Trophoblast cell (in vitro differentiated cells and primary cell): ENCODE measurements around the gene IL16.
"Not testable (repeated sequence)": the region's sequence is repeated elsewhere in the genome, so short reads cannot be mapped to it uniquely, and the experiment has no call there.

Experiments used
- DNase-seq, 2 donors: peaks; one replicate each; pipeline ENCODE4 v3.0.0-alpha.2; 2016
- H2AFZ ChIP-seq: 2 replicates; pipeline ENCODE4 v1.6.1; 2013; ENCODE audit warnings: low read length, moderate library complexity, mild to moderate bottlenecking; ENCODE audit not compliant: insufficient read depth, poor library complexity
- H2AK5ac ChIP-seq: 2 replicates; pipeline ENCODE4 v1.6.1; 2013; ENCODE audit warnings: mild to moderate bottlenecking, low read length
- H2BK120ac ChIP-seq: 2 replicates; pipeline ENCODE4 v1.6.1; 2013; ENCODE audit warnings: low read length, mild to moderate bottlenecking, moderate library complexity; ENCODE audit not compliant: insufficient read depth, poor library complexity
- H2BK12ac ChIP-seq: 2 replicates; pipeline ENCODE4 v1.6.1; 2013; ENCODE audit warnings: mild to moderate bottlenecking, low read length, moderate library complexity
- H2BK5ac ChIP-seq: 2 replicates; pipeline ENCODE4 v1.6.1; 2013; ENCODE audit warnings: low read length, low read depth, moderate library complexity, mild to moderate bottlenecking; ENCODE audit not compliant: poor library complexity
- H3K14ac ChIP-seq: 2 replicates; pipeline ENCODE4 v1.6.1; 2013; ENCODE audit warnings: mild to moderate bottlenecking, low read length
- H3K18ac ChIP-seq: 2 replicates; pipeline ENCODE4 v1.6.1; 2013; ENCODE audit warnings: mild to moderate bottlenecking, low read length
- H3K23ac ChIP-seq: 2 replicates; pipeline ENCODE4 v1.6.1; 2013; ENCODE audit warnings: low read length
- H3K27ac ChIP-seq: 2 replicates; pipeline ENCODE4 v1.5.1; 2013; ENCODE audit warnings: low read depth, mild to moderate bottlenecking, inconsistent platforms, low read length, moderate library complexity
- H3K27me3 ChIP-seq: 2 replicates; pipeline ENCODE4 v1.6.1; 2013; ENCODE audit warnings: inconsistent platforms, mild to moderate bottlenecking, low read length, moderate library complexity; ENCODE audit not compliant: insufficient read depth
- H3K36me3 ChIP-seq, 2 experiments: 1 replicate in 1 of 2; 2 replicates in 1 of 2; pipeline ENCODE4 v1.6.1; 2013; ENCODE audit warnings: low read length in 2 of 2, mild to moderate bottlenecking in 2 of 2, moderate library complexity in 1 of 2; ENCODE audit not compliant: insufficient read depth in 2 of 2, control insufficient read depth in 1 of 2
- H3K4ac ChIP-seq: 2 replicates; pipeline ENCODE4 v1.6.1; 2013; ENCODE audit warnings: low read depth, mild to moderate bottlenecking, low read length, moderate library complexity
- H3K4me1 ChIP-seq, 2 experiments: 1 replicate in 1 of 2; 2 replicates in 1 of 2; pipeline ENCODE4 v1.6.1; 2013; ENCODE audit warnings: low read length in 2 of 2, mild to moderate bottlenecking in 2 of 2, moderate library complexity in 1 of 2; ENCODE audit not compliant: insufficient read depth in 2 of 2, control insufficient read depth in 1 of 2
- H3K4me2 ChIP-seq: 2 replicates; pipeline ENCODE4 v1.6.1; 2013; ENCODE audit warnings: inconsistent platforms, mild to moderate bottlenecking, low read length, moderate library complexity
- H3K4me3 ChIP-seq: 2 replicates; pipeline ENCODE4 v1.5.1; 2013; ENCODE audit warnings: mild to moderate bottlenecking, low read depth, low read length, inconsistent platforms
- H3K79me1 ChIP-seq: one replicate; pipeline ENCODE4 v1.6.1; 2013; ENCODE audit warnings: low read length
- H3K79me2 ChIP-seq: 2 replicates; pipeline ENCODE4 v1.6.1; 2013; ENCODE audit warnings: low read length, mild to moderate bottlenecking; ENCODE audit not compliant: control insufficient read depth, insufficient read depth, poor library complexity
- H3K9ac ChIP-seq: 2 replicates; pipeline ENCODE4 v1.6.1; 2013; ENCODE audit warnings: mild to moderate bottlenecking, low read length
- H3K9me3 ChIP-seq: 2 replicates; pipeline ENCODE4 v1.6.1; 2013; ENCODE audit warnings: low read depth, mild to moderate bottlenecking, control low read depth, inconsistent platforms, low read length; ENCODE audit not compliant: insufficient read depth
- H4K12ac ChIP-seq: 2 replicates; pipeline ENCODE4 v1.6.1; 2013; ENCODE audit warnings: low read depth, mild to moderate bottlenecking, low read length, moderate library complexity
- H4K8ac ChIP-seq: 2 replicates; pipeline ENCODE4 v1.6.1; 2013; ENCODE audit warnings: low read depth, mild to moderate bottlenecking, low read length, moderate library complexity
- H4K91ac ChIP-seq: one replicate; pipeline ENCODE4 v1.6.1; 2013; ENCODE audit warnings: low read depth, mild to moderate bottlenecking, low read length, moderate library complexity
- WGBS: extraction: QIAGEN DNeasy Blood & Tissue Kit; methylation state at CpG from one replicate; pipeline ENCODE4 v1.1.7; 2013; ENCODE audit warnings: missing lambda C conversion rate; ENCODE audit not compliant: insufficient read length, insufficient coverage; ENCODE audit errors: extremely low coverage; 5-methylcytosine and 5-hydroxymethylcytosine counted together

IL16 gene

GRCh38 chr15:81343371-81343770, 146.7 kb downstream of the IL16 start:
- no peak overlapping the region for H3K27ac ChIP-seq
- H4K12ac ChIP-seq, result no peak overlapping the region
- DNase-seq, result no peak
- no peak overlapping the region for H3K4me2 ChIP-seq
- H3K9ac ChIP-seq, result no peak overlapping the region
- H3K79me2 ChIP-seq, result no peaks in the 10 kb centered on the region
- no peak overlapping the region for H2AFZ ChIP-seq
- H3K4me1 ChIP-seq, result peaks cover 0 to 2% of the 10 kb centered on the region in 2 experiments
- H3K79me1 ChIP-seq, result no peaks in the 10 kb centered on the region
- no peaks in the 10 kb centered on the region for H3K36me3 ChIP-seq
- no peak overlapping the region for H3K23ac ChIP-seq
- H3K27me3 ChIP-seq, result no peaks in the 10 kb centered on the region
- H2BK5ac ChIP-seq, result no peak overlapping the region
- no peak overlapping the region for H3K4me3 ChIP-seq
- H4K8ac ChIP-seq, result no peak overlapping the region
- H2AK5ac ChIP-seq, result no peak overlapping the region
- WGBS, result no CpG with 5 or more reads among the region's 4 CpGs
- no peak overlapping the region for H2BK12ac ChIP-seq
- no peak overlapping the region for H4K91ac ChIP-seq
- no peak overlapping the region for H3K4ac ChIP-seq
- H3K18ac ChIP-seq, result no peak overlapping the region
- no peak overlapping the region for H2BK120ac ChIP-seq
- no peak overlapping the region for H3K14ac ChIP-seq
- H3K9me3 ChIP-seq, result no peaks in the 10 kb centered on the region

GRCh38 chr15:81346611-81347010, 149.9 kb downstream of the IL16 start:
- no peak overlapping the region for H3K18ac ChIP-seq
- H3K27me3 ChIP-seq, result no peaks in the 10 kb centered on the region
- no peak overlapping the region for H3K9ac ChIP-seq
- no peak overlapping the region for H3K4ac ChIP-seq
- H4K12ac ChIP-seq, result no peak overlapping the region
- no peak overlapping the region for H4K91ac ChIP-seq
- H2AFZ ChIP-seq, result no peak overlapping the region
- no peaks in the 10 kb centered on the region for H3K36me3 ChIP-seq
- H3K14ac ChIP-seq, result no peak overlapping the region
- H2AK5ac ChIP-seq, result no peak overlapping the region
- H3K4me3 ChIP-seq, result no peak overlapping the region
- WGBS, result no CpG with 5 or more reads among the region's 2 CpGs
- H3K23ac ChIP-seq, result no peak overlapping the region
- H2BK12ac ChIP-seq, result no peak overlapping the region
- H2BK120ac ChIP-seq, result no peak overlapping the region
- H3K79me2 ChIP-seq, result no peaks in the 10 kb centered on the region
- no peak overlapping the region for H3K27ac ChIP-seq
- no peak overlapping the region for H2BK5ac ChIP-seq
- H3K79me1 ChIP-seq, result no peaks in the 10 kb centered on the region
- H4K8ac ChIP-seq, result no peak overlapping the region
- no peak for DNase-seq
- H3K4me1 ChIP-seq, result peaks cover 0 to 2% of the 10 kb centered on the region in 2 experiments
- H3K4me2 ChIP-seq, result no peak overlapping the region
- no peaks in the 10 kb centered on the region for H3K9me3 ChIP-seq

GRCh38 chr15:81347910-81348309, 151.2 kb downstream of the IL16 start:
- H2AK5ac ChIP-seq, result no peak overlapping the region
- no peaks in the 10 kb centered on the region for H3K36me3 ChIP-seq
- no peak overlapping the region for H4K12ac ChIP-seq
- no peak overlapping the region for H3K23ac ChIP-seq
- no peak overlapping the region for H2BK5ac ChIP-seq
- WGBS, result no CpG with 5 or more reads among the region's 4 CpGs
- H3K27me3 ChIP-seq, result no peaks in the 10 kb centered on the region
- H3K9me3 ChIP-seq, result no peaks in the 10 kb centered on the region
- no peaks in the 10 kb centered on the region for H3K79me1 ChIP-seq
- no peak overlapping the region for H3K14ac ChIP-seq
- no peak overlapping the region for H2AFZ ChIP-seq
- H3K9ac ChIP-seq, result no peak overlapping the region
- no peak overlapping the region for H2BK120ac ChIP-seq
- H3K4me2 ChIP-seq, result no peak overlapping the region
- no peak overlapping the region for H3K18ac ChIP-seq
- H2BK12ac ChIP-seq, result no peak overlapping the region
- H3K4me1 ChIP-seq, result no peaks in the 10 kb centered on the region
- no peak overlapping the region for H3K4me3 ChIP-seq
- no peak for DNase-seq
- H3K4ac ChIP-seq, result no peak overlapping the region
- no peaks in the 10 kb centered on the region for H3K79me2 ChIP-seq
- no peak overlapping the region for H4K8ac ChIP-seq
- H4K91ac ChIP-seq, result no peak overlapping the region
- no peak overlapping the region for H3K27ac ChIP-seq

- not testable (repeated sequence) for H4K91ac ChIP-seq, H3K36me3 ChIP-seq, H3K4ac ChIP-seq, H4K8ac ChIP-seq, H3K4me3 ChIP-seq, H3K79me2 ChIP-seq, H3K27ac ChIP-seq, H3K9ac ChIP-seq, H3K9me3 ChIP-seq, H2BK12ac ChIP-seq, H3K18ac ChIP-seq, H3K23ac ChIP-seq, DNase-seq, H3K27me3 ChIP-seq, H2AFZ ChIP-seq, H3K4me1 ChIP-seq, H3K79me1 ChIP-seq, H3K4me2 ChIP-seq, H3K14ac ChIP-seq, H4K12ac ChIP-seq, H2BK5ac ChIP-seq, H2BK120ac ChIP-seq, H2AK5ac ChIP-seq
- no CpG with 5 or more reads among the region's 11 CpGs for WGBS
These were observed 152.0 kb downstream of the IL16 start for GRCh38 chr15:81348691-81349090.
